ENCODE measurements around the gene SPPL2A. TPM values are rescaled to one million over a fixed set of nuclear protein-coding genes. Genes with fewer than 3 reads are reported as not detected.

Gene SPPL2A
- total and polyA plus RNA-seq, 5 experiments from 2014 or later = 33.3 to 74.3 (median 43.0) TPM

- H3K36me3 Mint-ChIP-seq = peaks cover 0 to 29% (median 7%) of the 10 kb centered on the region in 3 donors
- H3K9me3 Mint-ChIP-seq = no peaks in the 10 kb centered on the region
- DNase-seq (no peak), ATAC-seq (no peak)
- POLR2A ChIA-PET = interaction anchor here (0.5 kb wide), 1 partner anchor 326 kb away, joined by 3 read pairs; no protein-coding TSS in a partner anchor
- H3K27me3 Mint-ChIP-seq = no peaks in the 10 kb centered on the region
- H3K4me1 Mint-ChIP-seq = peaks cover 5 to 48% (median 34%) of the 10 kb centered on the region in 4 donors
- H3K4me3 Mint-ChIP-seq = no peak overlapping the region
- peak overlapping the region in 1 of 10 donors; percentile 43 for H3K27ac Mint-ChIP-seq
These were observed 12.0 kb downstream of the SPPL2A start for GRCh38 chr15:50753463-50753862.

DNA sequence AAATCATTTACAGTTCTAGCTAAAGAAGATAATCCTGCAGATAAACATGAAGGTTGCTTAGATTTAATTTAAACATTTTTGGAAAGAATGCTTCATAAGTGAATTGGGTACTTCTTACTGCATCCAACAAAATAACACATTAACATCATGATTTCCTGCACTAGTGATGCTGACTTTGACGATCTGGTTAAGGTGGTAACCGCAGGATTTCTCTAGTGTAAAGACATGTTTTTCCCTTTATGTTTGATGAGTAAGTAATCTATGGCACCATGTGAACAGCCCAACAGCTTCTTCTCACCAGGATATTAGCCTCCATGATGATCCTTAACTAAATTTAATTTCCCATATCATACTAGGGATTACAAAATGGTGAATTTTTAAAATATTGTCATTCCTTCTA lies 14.1 kb downstream of the SPPL2A start:
- peaks cover 0 to 36% (median 25%) of the 10 kb centered on the region in 4 donors for H3K4me1 Mint-ChIP-seq
- peaks cover 0 to 40% (median 8%) of the 10 kb centered on the region in 3 donors for H3K36me3 Mint-ChIP-seq
- peak in 2 of 10 donors; percentile 2 to 41 for DNase-seq
- peak overlapping the region in 3 of 10 donors; percentile 24 to 74 (median 48) for H3K27ac Mint-ChIP-seq
- no peak overlapping the region for H3K4me3 Mint-ChIP-seq
- H3K9me3 Mint-ChIP-seq = no peaks in the 10 kb centered on the region
- POLR2A ChIA-PET = interaction anchor here (0.8 kb wide), 1 partner anchor 13 kb away, joined by 3 read pairs; no protein-coding TSS in a partner anchor
- no peaks in the 10 kb centered on the region for H3K27me3 Mint-ChIP-seq
- ATAC-seq = no peak

DNA sequence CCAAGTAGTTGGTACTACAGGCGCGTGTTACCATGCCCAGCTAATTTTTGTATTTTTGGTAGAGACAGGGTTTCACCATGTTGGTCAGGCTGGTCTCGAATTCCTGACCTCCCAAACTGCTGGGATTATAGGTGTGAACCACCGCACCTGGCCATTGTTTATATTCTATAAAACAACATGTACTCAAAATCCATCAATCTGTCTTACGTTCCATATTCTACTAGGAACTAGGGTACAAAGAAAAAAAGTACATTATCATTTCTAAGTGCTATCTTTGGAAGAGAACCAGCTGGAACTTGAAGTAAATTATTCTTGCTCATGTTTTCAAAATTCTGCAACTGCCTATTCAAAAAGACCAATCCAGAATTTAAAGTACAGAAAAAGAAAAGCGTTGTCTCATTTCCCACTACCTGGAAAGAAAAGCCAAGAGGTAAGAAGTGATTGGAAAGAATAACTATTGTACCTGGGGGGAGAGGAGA lies 15.2 kb downstream of the SPPL2A start:
- POLR2A ChIA-PET = no interaction called here
- Mint-ChIP-seq H3K4me1 (peaks cover 0 to 30% (median 18%) of the 10 kb centered on the region in 4 donors), H3K27ac (no peak overlapping the region), H3K36me3 (peaks cover 0 to 41% (median 6%) of the 10 kb centered on the region in 3 donors), H3K4me3 (no peak overlapping the region), H3K9me3 (no peaks in the 10 kb centered on the region), H3K27me3 (no peaks in the 10 kb centered on the region)
- ATAC-seq (no peak), DNase-seq (no peak)

DNA sequence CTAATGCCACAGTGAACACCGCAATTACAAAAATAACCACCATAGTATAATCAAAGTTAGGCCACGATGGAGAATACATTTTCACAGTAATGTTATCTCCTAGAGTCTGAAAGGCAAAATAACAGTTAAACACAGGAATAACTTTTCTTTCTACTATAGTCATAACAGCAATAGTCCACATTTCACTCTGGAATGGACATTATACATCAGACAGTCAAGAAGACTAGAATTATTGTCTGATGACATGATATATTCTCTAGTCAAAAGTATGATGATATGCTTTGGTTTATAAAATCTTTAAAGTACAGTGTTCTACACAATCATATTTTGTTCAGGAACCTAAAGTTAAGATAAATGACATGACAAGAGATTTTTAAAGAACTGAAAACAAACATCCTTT lies 18.0 kb downstream of the SPPL2A start:
- ATAC-seq = no peak
- POLR2A ChIA-PET = interaction anchor here (0.5 kb wide), 1 partner anchor 17 kb away, joined by 3 read pairs; no protein-coding TSS in a partner anchor

GRCh38 chr15:50744601-50745000 lies 20.9 kb downstream of the SPPL2A start:
- Mint-ChIP-seq H3K9me3 (no peaks in the 10 kb centered on the region), H3K4me1 (no peaks in the 10 kb centered on the region), H3K27ac (no peak overlapping the region), H3K4me3 (no peak overlapping the region), H3K36me3 (peaks cover 0 to 63% (median 8%) of the 10 kb centered on the region in 3 donors), H3K27me3 (no peaks in the 10 kb centered on the region)
- POLR2A ChIA-PET = interaction anchor here (0.7 kb wide), 1 partner anchor 1682 kb away, joined by 6 read pairs; no protein-coding TSS in a partner anchor
- ATAC-seq (no peak), DNase-seq (no peak)

More for the DNA sequence above, 18.0 kb downstream of the SPPL2A start:
- DNase-seq = no peak
- Mint-ChIP-seq H3K9me3 (no peaks in the 10 kb centered on the region), H3K36me3 (peaks cover 0 to 55% (median 6%) of the 10 kb centered on the region in 3 donors), H3K4me3 (no peak overlapping the region), H3K27ac (no peak overlapping the region), H3K27me3 (no peaks in the 10 kb centered on the region), H3K4me1 (peaks cover 0 to 15% (median 7%) of the 10 kb centered on the region in 4 donors)

DNA sequence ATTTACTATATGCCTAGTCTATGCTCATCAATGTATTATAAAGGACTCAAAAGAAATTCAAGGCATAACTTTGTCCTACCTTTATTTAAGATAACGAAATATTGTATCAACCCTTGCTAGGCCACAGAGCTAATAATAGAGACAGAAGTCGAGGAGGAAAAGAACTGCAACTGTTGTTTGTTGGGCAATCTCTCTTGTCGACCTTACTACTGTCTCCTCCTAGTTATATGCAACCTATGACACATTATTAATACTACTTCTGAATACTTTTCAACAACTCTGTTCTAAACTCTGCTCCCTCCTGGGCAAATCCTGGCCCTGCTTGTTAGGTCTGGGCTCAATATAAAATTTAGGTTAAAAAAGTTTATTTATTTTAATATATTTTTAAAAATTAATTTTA lies 24.6 kb downstream of the SPPL2A start:
- H3K27me3 Mint-ChIP-seq = no peaks in the 10 kb centered on the region
- H3K4me3 Mint-ChIP-seq = no peak overlapping the region
- DNase-seq (no peak), ATAC-seq (no peak)
- POLR2A ChIA-PET = interaction anchor here (0.7 kb wide), 1 partner anchor 19 kb away, joined by 3 read pairs; no protein-coding TSS in a partner anchor
- H3K36me3 Mint-ChIP-seq = peaks cover 5 to 62% (median 11%) of the 10 kb centered on the region in 3 donors
- H3K4me1 Mint-ChIP-seq = no peaks in the 10 kb centered on the region
- no peaks in the 10 kb centered on the region for H3K9me3 Mint-ChIP-seq
- no peak overlapping the region for H3K27ac Mint-ChIP-seq

- Mint-ChIP-seq H3K27ac (no peak overlapping the region), H3K27me3 (no peaks in the 10 kb centered on the region), H3K9me3 (no peaks in the 10 kb centered on the region), H3K4me3 (no peak overlapping the region), H3K4me1 (peaks cover 0 to 2% (median 0%) of the 10 kb centered on the region in 4 donors), H3K36me3 (peaks cover 16 to 77% (median 37%) of the 10 kb centered on the region in 3 donors)
- POLR2A ChIA-PET = interaction anchor here (1.2 kb wide), 1 partner anchor 36 kb away, joined by 3 read pairs; no protein-coding TSS in a partner anchor
- DNase-seq = no peak
- no peak for ATAC-seq
These were observed 28.7 kb downstream of the SPPL2A start for GRCh38 chr15:50736823-50737222.

DNA sequence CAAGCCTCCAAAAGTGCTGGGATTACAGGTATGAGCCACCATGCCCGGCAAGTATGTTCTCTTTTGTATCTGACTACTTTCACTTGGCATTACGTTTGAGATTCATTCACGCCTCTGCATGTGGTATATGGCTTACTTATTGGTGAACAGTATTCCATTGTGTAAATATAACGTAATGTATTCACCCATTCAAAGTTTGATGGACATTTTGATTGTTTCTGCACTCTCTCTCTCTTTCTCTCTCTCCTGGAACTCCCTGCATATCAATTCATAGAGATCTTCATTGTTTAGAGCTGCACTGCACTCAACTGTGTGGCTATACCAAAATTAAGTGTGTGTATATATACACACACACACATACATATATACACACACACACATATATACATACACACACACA lies 30.4 kb downstream of the SPPL2A start:
- Mint-ChIP-seq H3K27me3 (no peaks in the 10 kb centered on the region), H3K4me1 (peaks cover 0 to 2% (median 0%) of the 10 kb centered on the region in 4 donors), H3K27ac (peak overlapping the region in 1 of 10 donors; percentile 9), H3K36me3 (peaks cover 16 to 84% (median 35%) of the 10 kb centered on the region in 3 donors), H3K9me3 (no peaks in the 10 kb centered on the region), H3K4me3 (no peak overlapping the region)
- no peak for DNase-seq
- POLR2A ChIA-PET = no interaction called here
- ATAC-seq = no peak

DNA sequence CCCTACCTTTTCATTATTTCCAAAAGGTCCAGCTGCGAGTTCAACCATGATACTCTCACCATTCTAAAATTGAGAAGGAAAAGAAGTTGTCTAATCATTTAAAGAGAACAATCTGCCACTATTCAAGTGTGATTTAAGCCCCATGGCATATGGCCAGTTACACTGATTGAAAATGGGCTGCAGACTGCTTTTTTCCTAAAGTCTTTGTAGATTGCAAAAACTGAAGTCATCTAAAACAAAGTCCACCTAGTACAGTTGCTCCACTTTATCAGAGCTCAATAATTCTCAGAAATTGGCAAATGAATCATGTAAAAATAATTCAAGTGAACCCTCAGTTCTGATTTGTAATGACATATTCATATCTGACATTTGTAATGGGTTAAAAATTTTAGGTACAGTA lies 39.2 kb downstream of the SPPL2A start:
- Mint-ChIP-seq H3K36me3 (peaks cover 0 to 81% (median 8%) of the 10 kb centered on the region in 3 donors), H3K27ac (no peak overlapping the region), H3K27me3 (no peaks in the 10 kb centered on the region), H3K9me3 (no peaks in the 10 kb centered on the region), H3K4me1 (peaks cover 0 to 2% (median 0%) of the 10 kb centered on the region in 4 donors), H3K4me3 (no peak overlapping the region)
- POLR2A ChIA-PET = no interaction called here
- DNase-seq (no peak), ATAC-seq (no peak)

DNA sequence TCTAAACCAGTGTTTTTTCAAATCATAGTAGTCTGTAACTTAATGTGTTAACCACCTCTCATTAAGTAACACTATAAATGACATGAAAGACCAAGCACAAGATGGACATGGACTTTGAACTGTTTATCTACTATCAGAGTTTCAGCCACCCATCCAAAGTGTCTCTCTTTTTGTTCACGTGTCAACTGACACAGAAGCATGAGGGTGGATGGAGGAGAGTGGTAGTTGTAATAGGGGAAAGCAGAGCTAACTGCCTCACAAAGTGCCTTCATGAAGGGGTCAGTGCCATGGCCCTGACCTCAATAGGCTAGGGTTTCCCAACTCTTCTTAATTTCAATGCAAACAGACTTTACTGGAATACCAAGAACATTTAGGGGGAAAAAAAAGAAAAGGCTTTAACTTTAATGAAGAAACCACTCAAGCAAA lies 46.8 kb downstream of the SPPL2A start:
- Mint-ChIP-seq H3K9me3 (no peaks in the 10 kb centered on the region), H3K4me3 (no peak overlapping the region), H3K4me1 (no peaks in the 10 kb centered on the region), H3K36me3 (peaks cover 0 to 74% (median 11%) of the 10 kb centered on the region in 3 donors), H3K27ac (peak overlapping the region in 1 of 10 donors; percentile 32), H3K27me3 (no peaks in the 10 kb centered on the region)
- ATAC-seq = no peak
- DNase-seq = no peak
- POLR2A ChIA-PET = interaction anchor here (0.6 kb wide), 1 partner anchor 37 kb away, joined by 3 read pairs; no protein-coding TSS in a partner anchor

DNA sequence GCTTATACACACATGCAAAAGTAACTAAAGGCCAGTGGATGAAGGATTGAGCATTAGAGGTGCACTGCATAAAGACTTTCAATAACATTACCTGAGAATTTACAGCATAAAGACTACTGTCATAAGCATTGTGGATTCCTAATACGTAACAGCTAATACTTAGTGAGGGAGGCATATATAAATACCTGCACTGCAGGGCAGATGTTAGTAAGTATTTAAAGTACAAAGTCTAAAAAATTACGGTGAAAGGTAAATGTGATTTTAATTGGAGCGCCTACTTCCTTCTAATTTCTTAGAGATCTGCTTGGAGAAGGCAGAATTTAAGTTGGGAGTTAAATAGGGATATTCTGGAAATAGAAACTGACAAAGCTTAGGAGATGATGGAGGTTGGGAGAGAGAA lies 53.5 kb downstream of the SPPL2A start:
- Mint-ChIP-seq H3K27ac (peak overlapping the region in 1 of 10 donors; percentile 41), H3K36me3 (peaks cover 0 to 48% (median 2%) of the 10 kb centered on the region in 3 donors)
- POLR2A ChIA-PET = no interaction called here

GRCh38 chr15:50710585-50710984 lies 54.9 kb downstream of the SPPL2A start:
- Mint-ChIP-seq H3K27ac (peak overlapping the region in 1 of 10 donors; percentile 54), H3K4me1 (no peaks in the 10 kb centered on the region), H3K36me3 (peaks cover 0 to 46% (median 4%) of the 10 kb centered on the region in 3 donors), H3K9me3 (no peaks in the 10 kb centered on the region), H3K27me3 (no peaks in the 10 kb centered on the region), H3K4me3 (no peak overlapping the region)
- no peak for DNase-seq
- POLR2A ChIA-PET = no interaction called here
- no peak for ATAC-seq

More for the DNA sequence above, 53.5 kb downstream of the SPPL2A start:
- Mint-ChIP-seq H3K9me3 (no peaks in the 10 kb centered on the region), H3K27me3 (no peaks in the 10 kb centered on the region), H3K4me3 (no peak overlapping the region), H3K4me1 (no peaks in the 10 kb centered on the region)
- DNase-seq = no peak
- ATAC-seq = no peak

DNA sequence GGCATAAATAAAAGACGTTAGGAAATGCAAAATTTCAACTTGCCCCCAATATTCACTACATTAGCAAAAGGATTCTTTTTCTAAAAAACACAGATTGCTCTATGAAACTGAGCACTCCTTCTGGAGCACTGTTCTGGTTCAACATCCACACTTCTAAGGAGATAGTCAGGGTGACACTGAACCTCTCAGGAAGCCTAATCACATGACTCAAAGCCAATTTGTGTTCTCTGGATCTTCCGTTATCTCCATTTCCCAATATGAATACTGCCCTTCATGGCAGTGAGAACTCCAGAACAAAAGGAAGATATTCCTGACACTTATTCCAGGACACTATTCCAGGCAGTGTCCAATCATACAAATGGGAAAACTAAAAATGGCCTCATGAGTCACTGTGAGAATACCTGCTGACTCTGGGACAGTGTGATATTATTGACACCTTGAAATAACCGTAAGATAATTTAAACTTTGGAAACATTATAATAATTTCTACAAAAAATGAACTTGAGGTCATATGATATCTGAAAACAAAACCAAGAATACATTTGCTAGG lies 57.6 kb downstream of the SPPL2A start:
- POLR2A ChIA-PET = no interaction called here
- no peaks in the 10 kb centered on the region for H3K9me3 Mint-ChIP-seq

More for the DNA sequence above, 57.6 kb downstream of the SPPL2A start:
- no peaks in the 10 kb centered on the region for H3K4me1 Mint-ChIP-seq
- H3K27me3 Mint-ChIP-seq = no peaks in the 10 kb centered on the region
- no peak overlapping the region for H3K4me3 Mint-ChIP-seq
- H3K36me3 Mint-ChIP-seq = peaks cover 0 to 38% (median 2%) of the 10 kb centered on the region in 3 donors
- H3K27ac Mint-ChIP-seq = no peak overlapping the region
- DNase-seq (no peak), ATAC-seq (no peak)

Data from naive thymus-derived CD8-positive, alpha-beta T cell (primary cell).